ENCODE data around the gene PITPNM1. TPM values are rescaled to one million over a fixed set of nuclear protein-coding genes. Genes with fewer than 3 reads are reported as not detected.

The PITPNM1 gene
- total RNA-seq, 1 experiment from 2014 or later = 70.4 TPM

DNA sequence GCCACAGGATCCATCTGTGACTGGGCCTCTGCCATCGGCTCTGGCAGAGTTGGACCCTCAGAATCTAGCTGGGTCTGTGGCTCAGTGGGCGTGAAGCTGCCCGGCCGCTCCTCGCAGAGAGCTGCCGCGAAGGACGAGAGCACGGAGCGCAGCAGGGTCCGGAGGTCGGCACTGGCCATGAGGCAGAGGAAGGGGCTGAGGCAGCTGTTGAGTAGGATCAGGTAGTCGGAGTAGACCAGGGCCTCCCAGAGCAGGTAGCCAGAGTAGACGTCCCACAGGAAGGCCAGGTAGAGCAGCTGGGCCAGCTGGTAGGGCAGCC is 53.5 kb downstream of the PITPNM1 start:
- intact Hi-C loops (cut with micrococcal nuclease; ENCODE audit: unreplicated experiment) = no loop called here
- Histone ChIP-seq H3K4me3 (ENCODE audit: low read depth in 2 of 2, low read length in 2 of 2) (no peak overlapping the region), H3K4me1 (ENCODE audit: control insufficient read depth, insufficient read depth, low read length) (no peaks in the 10 kb centered on the region), H3K27me3 (ENCODE audit: control insufficient read depth, insufficient read depth, low read length) (no peaks in the 10 kb centered on the region), H3K9me3 (ENCODE audit: control insufficient read depth, insufficient read depth, low read depth, low read length) (no peaks in the 10 kb centered on the region), H3K27ac (ENCODE audit: low read length) (no peak overlapping the region), H3K36me3 (ENCODE audit: control insufficient read depth, insufficient read depth, low read length) (no peaks in the 10 kb centered on the region)
- DNase-seq (ENCODE audit: low read depth, low spot score) = no peak
- TF ChIP-seq TCF7L2 (IDR thresholded peaks at IDR 0.05; ENCODE audit: low read depth, low read length) = no peak
- no TSS peak for BruUV-seq (replicated peaks)
- POLR2A ChIA-PET = no interaction called here
- CTCF ChIA-PET = interaction anchor here (0.6 kb wide), 1 partner anchor 13 kb away, joined by 3 read pairs; no protein-coding TSS in a partner anchor
- ATAC-seq = no peak; the same call in 1 of the 2 replicates
- in situ Hi-C loops (cut with HindIII; ENCODE audit: low pct_unique_long_range_greater_than_20kb, low sequenced_read_pairs) = no loop called here

DNA sequence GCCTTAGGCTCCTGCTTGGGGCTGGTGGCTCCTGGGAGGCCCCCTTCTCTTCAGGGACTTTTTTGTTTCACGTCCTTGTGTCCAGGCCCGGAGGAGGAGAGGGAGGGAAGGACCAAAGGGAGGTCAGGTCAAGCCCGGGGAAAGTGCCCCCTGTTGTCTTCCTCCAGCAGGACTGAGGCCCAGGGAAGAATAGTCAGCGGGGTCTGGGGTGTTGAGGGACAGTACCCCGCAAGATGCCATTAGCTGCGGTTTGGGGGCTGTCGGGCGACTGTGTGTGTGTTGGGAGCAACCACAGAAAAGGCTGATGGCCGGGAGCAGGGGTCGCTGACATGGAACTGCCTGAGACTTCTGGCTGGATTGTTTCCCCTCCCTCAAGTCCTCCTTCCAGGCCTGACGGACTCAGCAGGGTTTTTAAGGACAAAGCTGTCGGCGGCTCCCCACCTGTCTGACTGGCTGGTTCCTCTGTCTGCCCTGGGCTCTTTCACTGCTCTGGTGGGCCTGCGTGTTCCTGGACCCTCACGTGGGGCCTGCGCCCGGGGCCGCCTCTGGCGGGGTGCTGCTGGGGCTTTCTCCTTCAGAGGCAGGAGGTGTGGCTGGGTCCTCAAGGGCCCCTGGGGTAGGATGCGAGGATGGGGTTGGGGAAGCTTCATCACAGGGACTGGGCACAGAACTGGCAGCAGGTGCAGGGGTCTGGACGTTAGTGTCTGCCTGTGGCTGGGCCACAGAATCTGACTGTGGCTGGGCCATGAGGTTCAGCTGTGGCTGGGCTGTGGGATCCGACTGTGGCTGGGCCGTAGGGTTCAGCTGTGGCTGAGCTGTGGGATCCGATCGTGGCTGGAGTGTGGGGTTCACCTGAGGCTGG is 54.1 kb downstream of the PITPNM1 start:
- Histone ChIP-seq H3K4me3 (ENCODE audit: low read depth in 2 of 2, low read length in 2 of 2) (no peak overlapping the region), H3K9me3 (ENCODE audit: control insufficient read depth, insufficient read depth, low read depth, low read length) (no peaks in the 10 kb centered on the region), H3K4me1 (ENCODE audit: control insufficient read depth, insufficient read depth, low read length) (no peaks in the 10 kb centered on the region), H3K36me3 (ENCODE audit: control insufficient read depth, insufficient read depth, low read length) (no peaks in the 10 kb centered on the region), H3K27ac (ENCODE audit: low read length) (no peak overlapping the region), H3K27me3 (ENCODE audit: control insufficient read depth, insufficient read depth, low read length) (no peaks in the 10 kb centered on the region)
- ATAC-seq (no peak), DNase-seq (ENCODE audit: low read depth, low spot score) (no peak)
- BruUV-seq (replicated peaks) = no TSS peak
- in situ Hi-C loops (cut with HindIII; ENCODE audit: low pct_unique_long_range_greater_than_20kb, low sequenced_read_pairs) = no loop called here
- intact Hi-C loops (cut with micrococcal nuclease; ENCODE audit: unreplicated experiment) = no loop called here
- ChIA-PET POLR2A (no interaction called here), CTCF (interaction anchor here (0.5 to 0.6 kb wide), 2 partner anchors 12 to 188 kb away, joined by 3 read pairs; no protein-coding TSS in a partner anchor)
- no peak for TF ChIP-seq POLR2AphosphoS5 (IDR thresholded peaks at IDR 0.05; ENCODE audit: low read depth, low read length)

DNA sequence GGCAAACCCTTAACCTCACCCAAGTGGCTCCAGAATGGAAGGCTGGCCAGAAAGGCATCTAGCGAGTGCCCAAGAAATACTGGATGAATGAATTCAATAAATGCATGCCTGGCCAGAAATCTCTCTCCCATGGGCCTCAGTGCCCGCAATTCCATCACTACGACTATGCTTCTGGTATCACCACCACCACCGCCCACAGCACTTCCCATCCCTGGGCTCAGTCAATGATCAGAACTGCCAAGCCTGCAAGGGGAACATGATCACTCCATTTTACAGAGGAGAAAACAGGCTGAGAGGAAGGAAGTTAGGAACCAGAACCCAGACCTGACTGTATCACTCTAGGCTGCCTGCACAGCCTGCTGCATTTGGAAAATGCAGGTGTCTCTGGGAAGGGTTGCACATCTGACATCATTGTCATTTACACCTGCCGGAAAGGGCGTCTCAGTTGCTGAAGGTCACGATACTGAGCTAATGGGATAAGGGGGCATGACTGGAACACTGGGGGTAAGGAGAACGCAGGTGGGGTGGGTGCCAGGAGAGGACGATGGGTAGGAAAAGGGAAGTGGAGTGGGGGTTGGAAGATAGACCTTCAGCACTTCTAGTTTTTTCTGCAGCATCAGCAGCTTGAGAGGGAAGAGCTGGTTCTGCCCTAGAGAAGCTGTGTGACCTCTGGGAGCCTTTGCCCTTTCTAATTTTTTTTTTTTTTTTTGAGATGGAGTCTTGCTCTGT is 55.9 kb downstream of the PITPNM1 start:
- intact Hi-C loops (cut with micrococcal nuclease; ENCODE audit: unreplicated experiment) = no loop called here
- H3K27me3 ChIP-seq (ENCODE audit: control insufficient read depth, insufficient read depth, low read length) = no peaks in the 10 kb centered on the region
- H3K4me1 ChIP-seq (ENCODE audit: control insufficient read depth, insufficient read depth, low read length) = no peaks in the 10 kb centered on the region
- no peaks in the 10 kb centered on the region for H3K9me3 ChIP-seq (ENCODE audit: control insufficient read depth, insufficient read depth, low read depth, low read length)
- BruUV-seq (replicated peaks) = no TSS peak
- no peaks in the 10 kb centered on the region for H3K36me3 ChIP-seq (ENCODE audit: control insufficient read depth, insufficient read depth, low read length)
- TF ChIP-seq POLR2AphosphoS5 (IDR thresholded peaks at IDR 0.05; ENCODE audit: low read depth, low read length) (no peak), CTCF (IDR thresholded peaks at IDR 0.05) (no peak), SIN3A (IDR thresholded peaks at IDR 0.05; ENCODE audit: borderline replicate concordance, insufficient read depth, low read depth, low read length) (no peak), TCF7L2 (IDR thresholded peaks at IDR 0.05; ENCODE audit: low read depth, low read length) (no peak)
- TF ChIP-seq, protein P1, sequence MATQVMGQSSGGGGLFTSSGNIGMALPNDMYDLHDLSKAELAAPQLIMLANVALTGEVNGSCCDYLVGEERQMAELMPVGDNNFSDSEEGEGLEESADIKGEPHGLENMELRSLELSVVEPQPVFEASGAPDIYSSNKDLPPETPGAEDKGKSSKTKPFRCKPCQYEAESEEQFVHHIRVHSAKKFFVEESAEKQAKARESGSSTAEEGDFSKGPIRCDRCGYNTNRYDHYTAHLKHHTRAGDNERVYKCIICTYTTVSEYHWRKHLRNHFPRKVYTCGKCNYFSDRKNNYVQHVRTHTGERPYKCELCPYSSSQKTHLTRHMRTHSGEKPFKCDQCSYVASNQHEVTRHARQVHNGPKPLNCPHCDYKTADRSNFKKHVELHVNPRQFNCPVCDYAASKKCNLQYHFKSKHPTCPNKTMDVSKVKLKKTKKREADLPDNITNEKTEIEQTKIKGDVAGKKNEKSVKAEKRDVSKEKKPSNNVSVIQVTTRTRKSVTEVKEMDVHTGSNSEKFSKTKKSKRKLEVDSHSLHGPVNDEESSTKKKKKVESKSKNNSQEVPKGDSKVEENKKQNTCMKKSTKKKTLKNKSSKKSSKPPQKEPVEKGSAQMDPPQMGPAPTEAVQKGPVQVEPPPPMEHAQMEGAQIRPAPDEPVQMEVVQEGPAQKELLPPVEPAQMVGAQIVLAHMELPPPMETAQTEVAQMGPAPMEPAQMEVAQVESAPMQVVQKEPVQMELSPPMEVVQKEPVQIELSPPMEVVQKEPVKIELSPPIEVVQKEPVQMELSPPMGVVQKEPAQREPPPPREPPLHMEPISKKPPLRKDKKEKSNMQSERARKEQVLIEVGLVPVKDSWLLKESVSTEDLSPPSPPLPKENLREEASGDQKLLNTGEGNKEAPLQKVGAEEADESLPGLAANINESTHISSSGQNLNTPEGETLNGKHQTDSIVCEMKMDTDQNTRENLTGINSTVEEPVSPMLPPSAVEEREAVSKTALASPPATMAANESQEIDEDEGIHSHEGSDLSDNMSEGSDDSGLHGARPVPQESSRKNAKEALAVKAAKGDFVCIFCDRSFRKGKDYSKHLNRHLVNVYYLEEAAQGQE (IDR thresholded peaks at IDR 0.05; ENCODE audit: insufficient read depth in 1 of 2, low read depth in 2 of 2, low read length in 1 of 2) = no peak
- no peak overlapping the region for H3K27ac ChIP-seq (ENCODE audit: low read length)
- in situ Hi-C loops (cut with HindIII; ENCODE audit: low pct_unique_long_range_greater_than_20kb, low sequenced_read_pairs) = no loop called here
- no peak for ATAC-seq
- DNase-seq (ENCODE audit: low read depth, low spot score) = no peak
- POLR2A ChIA-PET = no interaction called here
- CTCF ChIA-PET = no interaction called here
- no peak overlapping the region for H3K4me3 ChIP-seq (ENCODE audit: low read depth in 2 of 2, low read length in 2 of 2)

Data from Panc1 (cell line).